Measurements from ENCODE around the gene FBXL15. TPM values are rescaled to one million over a fixed set of nuclear protein-coding genes. Genes with fewer than 3 reads are reported as not detected.

FBXL15 gene
- total and polyA plus RNA-seq, 2 donors (not counting 1 experiment from before 2014, with no cell fraction given): 15.5 to 20.7 TPM

DNA sequence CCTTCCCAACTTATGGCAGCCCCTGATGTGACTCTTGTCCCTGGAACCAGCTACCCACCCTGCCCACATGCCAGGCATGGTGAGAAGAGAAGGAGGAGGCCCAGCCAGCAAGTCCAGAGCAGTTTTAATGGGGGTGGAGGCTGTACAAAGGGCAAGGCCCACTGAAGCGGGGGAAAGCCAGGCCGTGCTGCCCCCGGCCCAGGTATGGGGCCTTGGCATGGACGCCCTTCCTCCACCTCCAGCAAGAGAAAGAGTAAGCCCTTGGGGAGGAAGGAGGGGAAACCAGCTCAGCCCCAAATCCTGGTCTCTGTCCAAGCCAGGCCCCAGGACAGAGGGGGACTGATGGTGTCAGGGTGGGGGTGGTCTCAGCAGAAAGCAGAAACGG lies 18.1 kb upstream of the FBXL15 start:
- TF ChIP-seq EZH2 (IDR thresholded peaks at IDR 0.05; ENCODE audit: borderline replicate concordance, insufficient read depth, low read depth, low read length, poor library complexity, severe bottlenecking): no peak
- TF ChIP-seq, protein P1, sequence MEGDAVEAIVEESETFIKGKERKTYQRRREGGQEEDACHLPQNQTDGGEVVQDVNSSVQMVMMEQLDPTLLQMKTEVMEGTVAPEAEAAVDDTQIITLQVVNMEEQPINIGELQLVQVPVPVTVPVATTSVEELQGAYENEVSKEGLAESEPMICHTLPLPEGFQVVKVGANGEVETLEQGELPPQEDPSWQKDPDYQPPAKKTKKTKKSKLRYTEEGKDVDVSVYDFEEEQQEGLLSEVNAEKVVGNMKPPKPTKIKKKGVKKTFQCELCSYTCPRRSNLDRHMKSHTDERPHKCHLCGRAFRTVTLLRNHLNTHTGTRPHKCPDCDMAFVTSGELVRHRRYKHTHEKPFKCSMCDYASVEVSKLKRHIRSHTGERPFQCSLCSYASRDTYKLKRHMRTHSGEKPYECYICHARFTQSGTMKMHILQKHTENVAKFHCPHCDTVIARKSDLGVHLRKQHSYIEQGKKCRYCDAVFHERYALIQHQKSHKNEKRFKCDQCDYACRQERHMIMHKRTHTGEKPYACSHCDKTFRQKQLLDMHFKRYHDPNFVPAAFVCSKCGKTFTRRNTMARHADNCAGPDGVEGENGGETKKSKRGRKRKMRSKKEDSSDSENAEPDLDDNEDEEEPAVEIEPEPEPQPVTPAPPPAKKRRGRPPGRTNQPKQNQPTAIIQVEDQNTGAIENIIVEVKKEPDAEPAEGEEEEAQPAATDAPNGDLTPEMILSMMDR (IDR thresholded peaks at IDR 0.05): no peak
- Histone ChIP-seq H3K4me2 (replicated peaks; ENCODE audit: low read depth, low read length, poor library complexity, severe bottlenecking) (no peak overlapping the region), H3K36me3 (replicated peaks in 1 of 2; ENCODE audit: control extremely low read depth in 1 of 2, control insufficient read depth in 1 of 2, extremely low read depth in 1 of 2, insufficient read depth in 2 of 2, low read length in 1 of 2) (peaks cover 0 to 44% of the 10 kb centered on the region in 2 experiments), H3K79me2 (ENCODE audit: control insufficient read depth, insufficient read depth, low read length) (peaks cover 20% of the 10 kb centered on the region), H3K27me3 (replicated peaks in 1 of 4; ENCODE audit: control extremely low read depth in 1 of 4, control insufficient read depth in 3 of 4, insufficient read depth in 4 of 4, low read length in 3 of 4) (peaks cover 0 to 4% (median under 1%) of the 10 kb centered on the region in 4 experiments), H3K4me3 (ENCODE audit: control extremely low read depth in 1 of 5, extremely low read depth in 1 of 5, insufficient read depth in 1 of 5, low read depth in 2 of 5, low read length in 4 of 5) (no peak overlapping the region), H3K27ac (ENCODE audit: low read length in 2 of 2) (no peak overlapping the region), H3K9ac (ENCODE audit: low read length) (no peak overlapping the region), H3K9me3 (ENCODE audit: control extremely low read depth in 1 of 3, control insufficient read depth in 2 of 3, insufficient read depth in 1 of 3, low read length in 2 of 3) (no peaks in the 10 kb centered on the region), H3K4me1 (ENCODE audit: control insufficient read depth in 2 of 2, insufficient read depth in 2 of 2, low read length in 2 of 2) (peaks cover 23 to 29% of the 10 kb centered on the region in 2 donors), H2AFZ (ENCODE audit: insufficient read depth, low read depth, low read length, poor library complexity, severe bottlenecking) (no peak overlapping the region), H4K20me1 (ENCODE audit: control insufficient read depth, insufficient read depth, low read length, poor library complexity, severe bottlenecking) (peaks cover 74% of the 10 kb centered on the region)
- no peak overlapping the region for H3K4me3 Mint-ChIP-seq
- H3K4me1 Mint-ChIP-seq: peaks cover 32% of the 10 kb centered on the region
- H3K27ac Mint-ChIP-seq: no peak overlapping the region
- H3K9me3 Mint-ChIP-seq (ENCODE audit: insufficient read depth): no peaks in the 10 kb centered on the region
- no peak for ATAC-seq (ENCODE audit: low read depth)
- POLR2A ChIA-PET: interaction anchor here (1.0 kb wide), 1 partner anchor 13 kb away, joined by 4 read pairs; no protein-coding TSS in a partner anchor
- intact Hi-C loops (cut with micrococcal nuclease): no loop called here
- peak; percentile 37 for DNase-seq
- CTCF ChIA-PET: interaction anchor here (0.9 to 4.4 kb wide), 12 partner anchors 9 to 173 kb away, joined by 3 to 35 read pairs (median 6); partner anchors contain the start of genes C10orf95, CUEDC2 and FBXL15
- no CpG with 5 or more reads among the region's 5 CpGs for WGBS (ENCODE audit: insufficient coverage)
- H3K27me3 Mint-ChIP-seq: peaks cover 4% of the 10 kb centered on the region

DNA sequence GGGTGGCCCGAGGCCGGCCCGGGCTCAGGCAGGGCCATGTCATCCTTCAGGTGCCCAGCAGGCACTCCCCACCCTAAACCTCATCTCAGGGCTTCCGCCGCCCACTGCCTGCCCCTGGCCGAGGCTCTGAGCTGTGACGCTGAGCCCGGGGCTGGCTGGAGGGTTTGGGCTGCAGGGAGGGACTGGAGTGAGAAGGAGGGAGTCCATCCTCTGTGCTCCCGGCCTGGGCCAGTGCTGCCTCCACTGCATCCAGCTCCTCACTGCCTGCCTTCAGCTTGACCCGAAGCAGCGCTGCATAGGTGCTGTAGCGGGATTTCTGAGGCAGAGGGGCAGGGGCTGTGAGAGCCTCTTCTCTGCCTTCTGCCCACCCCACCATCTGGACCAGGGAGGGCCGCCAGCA lies 17.5 kb upstream of the FBXL15 start:
- Histone ChIP-seq H3K9ac (ENCODE audit: low read length) (no peak overlapping the region), H3K27ac (ENCODE audit: low read length in 2 of 2) (no peak overlapping the region), H3K79me2 (ENCODE audit: control insufficient read depth, insufficient read depth, low read length) (peaks cover 15% of the 10 kb centered on the region), H2AFZ (ENCODE audit: insufficient read depth, low read depth, low read length, poor library complexity, severe bottlenecking) (no peak overlapping the region), H3K36me3 (replicated peaks in 1 of 2; ENCODE audit: control extremely low read depth in 1 of 2, control insufficient read depth in 1 of 2, extremely low read depth in 1 of 2, insufficient read depth in 2 of 2, low read length in 1 of 2) (peaks cover 0 to 38% of the 10 kb centered on the region in 2 experiments), H3K4me2 (replicated peaks; ENCODE audit: low read depth, low read length, poor library complexity, severe bottlenecking) (no peak overlapping the region), H3K4me3 (ENCODE audit: control extremely low read depth in 1 of 5, extremely low read depth in 1 of 5, insufficient read depth in 1 of 5, low read depth in 2 of 5, low read length in 4 of 5) (no peak overlapping the region), H3K27me3 (replicated peaks in 1 of 4; ENCODE audit: control extremely low read depth in 1 of 4, control insufficient read depth in 3 of 4, insufficient read depth in 4 of 4, low read length in 3 of 4) (peaks cover 0 to 10% (median 6%) of the 10 kb centered on the region in 4 experiments), H3K4me1 (ENCODE audit: control insufficient read depth in 2 of 2, insufficient read depth in 2 of 2, low read length in 2 of 2) (peaks cover 18 to 23% of the 10 kb centered on the region in 2 donors), H3K9me3 (ENCODE audit: control extremely low read depth in 1 of 3, control insufficient read depth in 2 of 3, insufficient read depth in 1 of 3, low read length in 2 of 3) (peaks cover 0 to under 1% (median 0%) of the 10 kb centered on the region in 3 donors), H4K20me1 (ENCODE audit: control insufficient read depth, insufficient read depth, low read length, poor library complexity, severe bottlenecking) (peaks cover 68% of the 10 kb centered on the region)
- ATAC-seq (ENCODE audit: low read depth): no peak
- peaks cover 9% of the 10 kb centered on the region for H3K27me3 Mint-ChIP-seq
- intact Hi-C loops (cut with micrococcal nuclease): no loop called here
- H3K9me3 Mint-ChIP-seq (ENCODE audit: insufficient read depth): no peaks in the 10 kb centered on the region
- TF ChIP-seq EZH2 (IDR thresholded peaks at IDR 0.05; ENCODE audit: borderline replicate concordance, insufficient read depth, low read depth, low read length, poor library complexity, severe bottlenecking): no peak
- TF ChIP-seq, protein P1 (IDR thresholded peaks at IDR 0.05): no peak
- DNase-seq: peak; percentile 54
- CTCF ChIA-PET: interaction anchor here (0.6 to 4.4 kb wide), 13 partner anchors 9 to 181 kb away, joined by 3 to 16 read pairs (median 6); partner anchors contain the start of genes CUEDC2 and FBXL15
- no peak overlapping the region for H3K27ac Mint-ChIP-seq
- WGBS (ENCODE audit: insufficient coverage): 89% methylated on average over 7 of the region's 13 CpGs
- POLR2A ChIA-PET: interaction anchor here (1.0 to 2.5 kb wide), 3 partner anchors 9 to 18 kb away, joined by 4 to 13 read pairs (median 10); partner anchors contain the start of genes FBXL15 and NFKB2
- peaks cover 26% of the 10 kb centered on the region for H3K4me1 Mint-ChIP-seq
- no peak overlapping the region for H3K4me3 Mint-ChIP-seq

Measured in B cell (primary cell).